DMS53 treated with DMSO at 0.1 percent for 48 hours (cell line): ENCODE measurements around the gene MNT.

ENCODE experiments used
- DNase-seq: peaks from one replicate; lab custom pipeline; 2025; ENCODE audit not compliant: unreplicated experiment; lab: John Stamatoyannopoulos, UW

Gene MNT

DNA sequence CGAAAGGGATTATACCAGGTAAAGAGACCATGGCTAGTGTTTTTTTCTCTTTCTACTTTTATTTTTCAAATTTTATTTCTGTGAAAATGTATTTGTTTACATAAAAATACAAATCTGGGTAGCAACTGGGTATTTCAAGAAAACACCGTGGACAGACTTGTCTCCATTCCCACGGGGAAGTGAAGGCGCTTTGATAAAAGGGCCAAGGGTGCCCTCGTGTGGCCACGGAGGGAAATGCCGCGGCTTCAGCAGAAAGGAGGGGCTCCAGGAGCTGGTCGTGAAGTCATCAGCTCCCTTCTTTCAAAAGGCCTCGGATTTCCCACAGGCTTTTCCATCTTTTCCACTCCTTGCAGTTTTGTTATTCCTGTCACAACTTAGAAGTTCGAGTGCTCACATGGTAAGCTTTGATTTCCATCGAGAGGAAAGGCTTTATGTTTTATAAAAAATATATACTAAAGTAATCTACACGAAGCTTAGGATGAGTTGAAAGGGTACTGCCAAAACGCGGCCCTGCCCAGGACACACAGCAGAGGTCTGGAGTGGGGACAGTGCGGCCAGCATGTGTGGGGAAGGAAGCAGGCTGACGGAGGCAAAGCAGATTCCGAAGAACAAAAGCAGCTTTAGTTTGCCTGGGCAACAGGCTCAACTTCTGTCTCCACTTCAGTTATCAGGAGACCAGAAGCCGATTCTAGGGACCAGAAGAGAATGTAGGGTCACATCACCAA is 15.3 kb upstream of the MNT start:
- peak; percentile 57 for DNase-seq

DNA sequence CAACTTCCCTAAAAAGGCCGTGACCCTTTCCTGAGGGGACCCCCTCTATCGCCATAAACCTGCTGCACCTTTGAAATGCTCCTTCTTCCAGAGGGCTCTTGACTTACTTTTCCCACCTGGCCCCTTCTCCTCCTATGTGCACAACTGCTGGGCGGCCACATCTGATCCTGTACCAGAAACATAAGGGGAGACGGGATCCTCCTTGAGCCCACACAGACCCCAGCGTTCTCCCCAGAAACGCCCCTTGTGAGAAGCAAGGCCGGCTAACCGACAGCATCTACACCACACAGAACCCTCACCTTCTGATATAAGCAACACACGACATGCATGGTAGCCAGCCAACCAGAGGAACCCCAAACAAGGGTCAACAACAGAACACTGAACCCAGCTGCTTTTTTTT is 14.2 kb upstream of the MNT start:
- DNase-seq: no peak

DNA sequence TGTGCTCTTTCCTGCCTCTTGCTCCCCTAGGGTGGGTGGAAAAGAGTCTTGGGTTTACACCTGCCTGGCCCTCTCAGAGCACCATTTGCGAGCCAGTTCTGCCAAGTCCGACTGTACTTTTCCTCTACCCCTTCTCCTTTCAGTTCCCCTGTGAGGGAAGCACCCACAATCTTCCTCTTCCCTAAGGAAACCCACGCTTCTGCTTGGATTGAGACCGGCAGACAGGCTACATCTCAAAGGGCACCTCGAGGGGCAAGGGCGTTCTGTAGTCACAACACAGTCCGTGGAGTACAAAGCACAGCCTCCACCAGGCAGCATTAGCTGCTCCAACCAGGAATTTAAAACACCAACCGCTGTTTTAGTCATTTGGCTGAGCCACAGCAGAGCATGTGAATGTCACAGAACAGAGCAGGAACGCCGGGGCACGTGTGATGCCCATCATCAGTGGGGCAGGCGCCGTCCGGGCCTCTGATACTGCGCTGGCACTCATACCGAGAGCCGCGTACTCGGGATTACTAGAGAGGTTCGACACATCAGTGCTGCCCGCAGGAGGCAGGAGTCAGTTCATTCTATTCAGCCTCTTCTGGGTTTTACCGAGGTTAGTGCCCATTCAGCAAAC is 13.7 kb upstream of the MNT start:
- no peak for DNase-seq

DNA sequence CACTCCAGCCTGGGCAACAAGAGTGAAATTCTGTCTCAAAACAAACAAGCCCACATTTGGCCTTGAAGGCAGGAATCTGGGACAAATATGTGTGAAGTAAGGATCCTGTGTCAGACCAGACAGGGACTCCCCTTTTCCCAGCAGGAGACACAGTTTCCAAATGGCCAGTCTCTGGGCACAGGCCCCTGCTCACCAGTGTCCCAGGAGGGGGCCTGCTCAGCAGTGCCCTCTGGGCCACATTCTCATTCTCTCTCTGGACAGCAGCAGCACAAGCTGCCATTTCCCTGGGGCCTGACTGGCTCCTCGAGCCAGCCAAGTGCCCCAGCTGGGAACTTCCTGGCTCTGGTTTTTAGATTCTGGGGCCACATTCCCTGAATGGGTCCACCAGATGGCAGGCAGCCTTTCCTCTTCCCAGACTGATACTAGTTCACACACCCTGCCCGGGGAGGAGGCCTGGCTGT is 11.7 kb upstream of the MNT start:
- DNase-seq: no peak

DNA sequence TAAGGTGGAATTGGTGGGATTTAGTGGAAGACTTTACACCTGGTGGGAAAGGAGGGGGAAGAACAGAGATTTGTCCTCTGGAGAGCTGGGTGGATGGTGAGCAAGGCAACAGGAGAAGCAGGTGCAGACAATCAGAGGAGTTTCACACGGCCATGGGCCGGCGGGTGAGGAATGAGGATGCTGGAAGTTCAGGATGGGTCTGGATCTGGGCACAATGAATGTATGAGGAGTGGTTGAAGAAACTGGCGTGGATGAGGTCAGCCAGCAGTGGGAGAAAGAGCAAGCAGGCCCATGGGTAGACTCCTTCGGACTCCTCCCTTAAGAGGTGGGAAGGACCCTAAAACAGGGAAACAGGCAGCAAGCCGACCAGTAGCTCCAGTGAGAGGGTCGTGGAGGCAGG is 10.1 kb upstream of the MNT start:
- DNase-seq: no peak

DNA sequence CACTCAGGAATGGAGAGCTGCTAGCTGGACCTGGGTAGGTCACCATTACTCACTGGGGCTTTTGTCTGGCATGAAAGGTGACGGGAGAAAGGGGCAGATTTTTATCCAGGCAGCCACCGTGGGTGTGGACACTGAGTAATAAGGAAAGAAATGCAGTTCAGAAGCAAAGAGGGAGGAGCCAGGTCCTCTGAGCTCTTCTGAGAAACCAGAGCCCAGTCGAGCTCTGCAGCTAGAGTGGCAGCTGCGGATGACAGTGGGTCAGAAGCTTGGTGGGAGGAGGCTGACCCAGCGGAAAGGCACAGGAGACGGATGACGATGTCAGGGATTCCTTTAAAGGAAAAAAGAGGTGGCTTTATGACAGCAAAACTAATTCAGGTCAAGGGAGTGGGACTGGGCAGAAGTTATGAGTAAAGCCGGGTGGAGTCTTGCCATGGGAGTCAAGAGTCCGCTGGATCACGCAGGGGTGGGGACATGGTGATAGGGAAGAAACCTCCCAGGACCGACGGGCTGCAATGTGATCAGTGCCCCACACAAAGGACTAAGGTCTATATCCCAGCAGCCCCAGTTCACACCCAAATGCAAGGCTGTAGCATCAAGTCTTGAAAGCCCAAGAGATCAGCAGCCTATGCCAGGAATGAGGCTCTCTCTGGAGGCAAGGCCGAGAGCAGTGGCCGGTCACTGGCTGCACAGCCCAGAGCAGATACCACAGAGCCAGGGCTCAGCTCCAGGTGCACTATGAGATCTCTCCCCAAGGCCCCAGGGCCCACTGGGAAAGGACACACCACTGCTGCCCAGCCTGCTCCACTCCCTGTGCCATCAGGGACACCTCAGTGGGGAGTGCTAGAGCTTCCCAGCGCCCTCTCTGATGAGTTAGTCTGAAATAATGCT is 6.3 kb upstream of the MNT start:
- DNase-seq: no peak

DNA sequence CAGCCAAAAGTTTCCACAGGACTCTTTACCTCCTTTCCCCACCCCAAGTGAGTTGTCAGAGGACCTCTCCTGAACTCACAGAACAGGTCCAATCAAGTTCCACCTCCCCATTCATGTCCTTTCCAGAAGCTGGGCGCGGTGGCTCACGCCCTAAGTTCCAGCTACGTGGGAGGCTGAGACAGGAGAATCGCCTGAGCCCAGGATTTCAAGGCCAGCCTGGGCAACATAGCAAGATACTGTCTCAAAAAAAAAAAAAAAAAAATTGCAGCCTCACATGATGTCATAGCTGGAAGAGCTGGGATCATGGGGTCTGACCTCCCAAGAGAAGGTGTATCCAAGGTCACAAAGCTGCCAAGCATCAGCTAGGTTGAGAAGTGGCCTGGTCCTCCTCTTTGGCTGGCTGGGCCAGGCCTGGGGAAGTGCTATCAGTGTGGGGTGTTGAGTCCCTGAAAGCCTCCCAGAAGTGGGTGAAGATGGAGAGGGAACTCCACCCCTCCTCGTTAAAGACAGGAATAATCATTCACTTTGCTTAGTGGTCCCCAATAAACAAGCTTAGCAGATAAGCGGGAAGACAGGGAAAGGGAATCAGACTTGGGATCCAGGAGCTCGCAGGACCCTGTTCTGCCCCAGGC is 5.5 kb upstream of the MNT start:
- DNase-seq: no peak

DNA sequence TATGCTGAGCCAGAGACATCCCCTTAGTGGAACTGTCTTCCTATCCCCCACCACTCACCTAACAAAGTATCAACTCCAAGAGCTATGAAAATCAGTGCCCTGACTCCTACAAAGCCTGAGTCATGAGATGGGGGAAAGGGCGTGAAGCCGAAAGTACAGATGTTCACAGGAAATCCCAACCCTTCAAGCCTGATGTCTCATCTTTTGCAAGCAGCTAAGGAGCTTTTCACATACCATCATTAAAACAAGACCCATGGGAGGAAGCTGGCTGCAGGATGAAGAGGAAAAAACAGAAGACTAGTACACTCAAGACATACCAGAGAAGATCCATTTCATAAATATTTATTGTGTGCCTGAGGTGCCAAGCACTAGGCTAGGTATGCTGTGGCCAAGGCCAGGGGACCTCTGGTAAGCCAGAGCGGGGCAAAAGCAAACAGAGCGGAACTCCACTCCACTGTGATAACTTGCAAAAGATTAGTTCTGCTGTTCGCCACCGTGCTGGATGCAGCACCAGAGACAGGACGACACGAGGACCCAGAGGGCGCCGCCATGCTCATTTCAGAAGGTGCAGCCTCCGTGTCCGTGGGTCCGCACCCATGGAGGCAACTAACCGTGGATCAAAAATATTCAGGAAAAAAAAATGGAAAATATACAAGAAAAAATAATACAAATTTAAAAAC is 4.5 kb upstream of the MNT start:
- no peak for DNase-seq

DNA sequence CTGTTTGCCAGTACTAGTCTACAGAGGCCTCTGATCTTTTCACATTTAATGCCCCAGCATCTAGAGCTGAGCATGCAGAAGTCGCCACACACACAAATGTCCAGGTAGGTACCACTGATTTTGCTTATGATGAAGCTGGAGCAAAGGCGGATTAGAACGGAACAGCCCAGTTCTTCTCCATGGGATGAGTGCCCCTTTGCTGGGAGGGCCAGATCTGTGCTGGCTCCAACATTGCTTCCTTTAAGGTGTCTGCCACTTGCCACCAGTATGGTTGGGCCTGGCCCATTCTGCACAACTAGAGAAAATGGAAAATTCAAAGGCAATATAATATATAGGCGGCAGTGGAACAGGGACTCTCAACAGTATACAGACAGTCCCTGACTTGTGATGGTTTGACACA is 2.2 kb upstream of the MNT start:
- DNase-seq: no peak

DNA sequence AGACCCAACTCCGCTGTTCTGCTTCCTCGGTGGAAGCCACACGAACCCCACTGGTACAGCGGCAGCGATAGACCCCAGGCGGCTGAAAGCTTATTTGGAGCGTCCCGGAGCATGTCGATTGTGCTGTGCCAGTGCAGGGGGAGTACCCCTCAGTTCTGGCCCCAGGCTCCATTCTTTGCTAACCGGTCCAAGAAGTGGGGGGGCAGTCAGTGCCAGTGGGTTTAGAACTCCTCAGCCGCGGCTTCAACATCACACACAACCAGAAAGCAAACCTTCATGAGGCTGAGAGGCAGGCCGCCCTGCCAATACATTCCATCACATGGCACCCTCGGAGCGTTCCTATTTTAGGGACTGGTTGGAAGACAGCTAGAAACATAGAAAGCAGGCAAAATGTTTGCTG is 1.7 kb upstream of the MNT start:
- no peak for DNase-seq

DNA sequence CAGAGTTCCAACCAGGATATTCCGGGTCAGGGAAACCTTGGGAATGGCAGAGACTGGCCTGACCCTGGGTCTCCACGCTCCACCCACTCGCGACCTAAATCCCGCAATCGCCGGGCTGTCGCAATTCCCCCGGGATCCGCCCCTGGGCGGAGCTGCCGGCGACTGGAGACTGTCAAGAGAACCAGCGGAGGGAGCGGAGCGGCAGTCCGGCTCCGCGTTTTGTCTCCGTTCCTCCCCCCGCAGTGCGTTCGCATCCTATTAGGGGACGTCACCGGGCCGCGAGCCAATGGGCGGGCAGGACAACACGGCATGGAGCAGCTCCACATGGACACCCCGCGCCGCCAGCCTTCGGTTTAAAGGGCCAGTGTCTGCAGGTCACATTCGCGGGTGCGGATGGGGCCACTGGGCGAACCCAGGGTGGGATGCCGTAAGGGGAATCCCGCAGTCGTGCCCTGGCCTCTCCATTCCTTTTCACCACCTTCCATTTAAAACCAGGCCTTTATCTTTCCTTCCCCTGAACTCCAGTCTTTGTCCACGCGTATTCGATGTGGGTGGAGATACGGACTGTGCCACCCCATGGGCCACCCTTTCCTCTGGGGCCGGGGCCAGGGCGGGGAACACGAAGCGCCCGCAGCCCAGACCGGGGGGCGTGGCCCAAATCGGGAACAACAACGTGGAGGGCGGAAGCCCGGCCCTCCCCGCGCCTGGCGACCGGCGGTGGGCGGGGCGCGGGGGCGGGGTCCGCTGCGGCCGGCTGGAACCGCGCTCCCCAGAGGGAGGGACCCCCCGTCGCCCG is 764 bp upstream of the MNT start:
- DNase-seq: peak; percentile 91

DNA sequence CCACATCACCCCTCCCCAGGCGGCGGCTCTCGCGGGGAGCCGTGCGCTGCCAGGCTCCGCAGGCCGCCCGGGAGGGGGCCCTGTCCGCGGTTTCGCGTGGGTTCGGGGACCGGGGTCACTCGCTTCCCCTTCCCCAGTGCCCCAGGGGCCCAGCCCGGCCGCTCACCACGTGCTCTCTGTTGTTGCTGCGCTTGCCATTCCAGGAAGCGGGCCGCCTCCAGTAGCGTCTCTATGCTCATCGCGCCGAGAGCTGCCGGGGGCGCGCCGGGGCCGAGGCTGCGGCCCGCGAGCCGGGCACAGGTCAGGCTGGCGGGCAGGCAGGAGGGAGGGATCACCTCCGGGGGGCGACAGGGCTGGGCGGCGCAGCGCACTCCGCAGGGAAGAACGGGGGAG is 390 bp downstream of the MNT start:
- peak; percentile 31 for DNase-seq

DNA sequence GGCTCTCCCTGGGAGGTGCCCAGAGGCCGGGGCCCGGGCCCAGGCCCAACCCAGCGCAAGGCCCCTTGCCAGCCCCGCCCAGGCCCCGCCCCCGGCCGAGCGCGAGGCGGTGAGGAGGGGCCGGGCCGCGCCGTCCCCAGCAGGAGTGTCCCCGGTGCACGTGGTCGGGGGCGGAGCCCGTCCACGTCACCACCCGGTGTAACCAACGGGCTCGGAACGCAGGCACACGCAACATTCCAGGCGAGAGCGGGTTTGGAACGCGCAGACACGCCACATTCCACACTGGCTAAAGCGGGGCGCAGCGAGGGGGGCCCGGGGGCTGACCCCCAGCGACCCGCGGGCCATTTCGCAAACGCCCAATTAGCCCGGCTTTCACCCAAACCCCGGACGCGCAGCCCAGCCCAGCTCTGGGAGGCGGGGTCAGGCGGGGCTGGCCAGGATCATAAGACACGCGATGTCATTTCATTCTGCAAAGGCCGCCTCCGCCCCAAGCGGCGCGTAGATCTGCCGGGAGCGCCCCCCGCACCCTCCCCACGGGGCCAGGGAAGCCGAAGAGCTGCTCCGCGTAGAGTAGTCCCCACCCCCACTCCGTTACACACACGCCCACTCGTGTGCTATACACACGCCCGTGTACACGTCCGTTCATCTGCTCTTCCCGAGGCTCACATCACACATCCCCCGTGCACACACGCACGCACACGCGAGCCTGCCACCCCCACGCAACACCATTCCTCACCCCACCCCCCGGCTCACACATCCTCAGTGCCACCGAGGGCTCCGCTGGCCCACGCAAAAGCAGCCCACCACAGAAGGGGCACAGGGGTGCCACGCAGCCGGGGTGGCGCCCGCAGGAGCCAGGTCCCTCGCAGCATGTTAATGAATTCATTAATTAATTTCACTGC is 1.0 kb downstream of the MNT start:
- DNase-seq: peak; percentile 86

DNA sequence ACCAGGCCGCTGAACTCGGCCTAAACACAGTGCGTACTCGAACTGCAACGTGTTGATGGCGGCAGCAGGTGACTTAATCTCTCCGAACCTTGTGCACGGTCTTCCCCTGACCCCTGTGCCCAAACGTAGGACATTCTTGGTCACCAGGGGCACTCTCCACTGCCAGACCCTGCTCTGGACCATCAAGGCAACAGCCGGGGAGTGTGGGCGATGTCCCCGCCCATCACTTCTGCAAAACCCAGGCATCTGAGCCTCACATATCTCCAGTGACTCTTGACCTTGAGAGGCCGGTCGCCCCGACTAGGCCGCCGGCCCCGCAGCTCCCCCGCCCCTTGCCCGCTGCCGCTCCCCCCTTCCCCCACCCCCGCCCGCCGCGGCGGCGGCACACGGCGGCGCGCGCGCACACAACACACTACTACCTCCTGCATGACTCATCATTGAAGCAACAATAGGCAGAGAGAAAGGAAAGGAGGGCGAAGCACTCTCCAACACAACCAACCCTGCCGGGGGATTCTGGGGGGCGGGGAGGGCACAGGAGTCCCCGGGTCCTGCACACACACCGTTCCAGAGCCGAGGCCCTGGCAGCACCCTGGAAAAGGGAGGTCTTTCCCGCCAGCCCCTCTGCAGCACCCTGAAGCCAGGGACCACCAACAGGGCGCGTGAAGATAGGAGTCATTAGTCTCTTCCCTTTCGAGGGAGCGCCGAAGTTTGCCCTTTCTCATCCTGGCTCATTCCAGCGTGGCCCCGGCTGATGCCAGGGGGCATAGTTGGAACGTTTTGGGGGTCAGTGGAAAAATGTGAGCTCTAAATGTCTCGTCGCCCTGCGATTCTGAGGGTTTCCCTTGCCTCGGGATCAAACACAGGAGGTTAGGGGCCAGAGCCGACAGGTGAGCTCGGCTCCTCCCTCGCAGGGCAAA is 1.9 kb downstream of the MNT start:
- DNase-seq: peak; percentile 37

DNA sequence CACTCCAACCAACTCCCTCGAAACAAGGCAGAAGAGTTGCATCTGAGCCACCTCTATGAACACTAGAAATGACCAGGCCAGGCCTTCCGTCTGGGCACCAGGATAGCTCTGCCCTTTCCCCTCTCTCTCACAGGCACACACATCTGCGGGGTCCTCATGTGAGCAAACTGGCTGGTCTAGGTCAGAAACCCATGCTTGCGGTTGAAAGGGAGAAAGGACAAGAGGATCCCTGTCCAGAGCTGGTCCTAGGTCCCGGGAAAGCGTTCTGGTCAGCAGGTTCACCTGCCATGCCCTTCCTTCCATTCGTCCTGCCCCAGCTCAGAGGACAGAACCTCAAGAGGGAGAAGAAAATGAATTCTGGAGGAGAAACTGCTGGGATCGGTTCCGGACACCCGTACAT is 2.7 kb downstream of the MNT start:
- DNase-seq: no peak

DNA sequence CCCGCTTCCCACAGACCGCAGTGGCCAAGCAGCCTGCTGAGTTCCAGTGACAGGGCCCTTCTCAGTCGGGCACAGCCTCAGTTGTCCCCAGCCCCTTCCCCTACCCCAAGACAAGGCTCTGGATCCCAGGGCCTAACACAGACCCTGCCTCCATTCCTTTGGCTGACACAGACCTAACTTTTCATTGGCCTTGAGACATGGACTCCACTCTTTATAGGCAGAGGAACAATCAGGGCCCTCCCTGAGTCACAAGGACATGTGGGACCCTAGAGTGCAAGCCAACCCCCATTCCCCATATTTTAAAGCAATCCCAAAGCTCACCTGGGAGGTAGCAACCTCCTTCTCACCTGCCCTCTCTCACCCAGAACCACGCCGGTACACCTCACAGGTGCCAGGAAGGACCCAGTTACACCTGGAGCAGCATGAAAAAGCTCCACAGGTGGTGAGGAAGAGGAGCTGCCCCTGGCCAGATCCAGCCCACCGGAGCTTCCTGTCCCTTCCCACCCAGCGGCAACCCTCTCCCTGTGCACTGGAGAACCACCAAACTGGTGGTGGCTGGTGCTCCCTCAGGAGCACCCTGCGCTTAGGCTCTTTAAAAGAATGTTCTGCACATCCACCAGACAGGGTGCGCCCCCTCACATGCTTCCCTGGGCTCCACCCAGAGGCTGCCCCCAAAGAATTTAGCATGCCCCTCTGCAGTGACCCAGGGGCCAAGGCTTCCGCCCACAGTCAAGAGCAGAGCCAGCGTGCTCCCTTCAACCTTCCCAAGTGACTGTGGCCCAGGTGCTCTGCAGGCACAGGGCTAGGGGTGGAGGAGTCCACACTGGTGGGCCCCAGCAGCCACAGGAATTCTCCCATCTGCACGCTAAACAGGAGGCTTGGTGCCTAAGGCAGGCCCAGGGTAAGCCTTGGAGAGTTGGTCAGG is 3.4 kb downstream of the MNT start:
- no peak for DNase-seq
